ENCODE data around the gene UTP11.
"Not testable (repeated sequence)": the region's sequence is repeated elsewhere in the genome, so short reads cannot be mapped to it uniquely, and the experiment has no call there.

GRCh38 chr1:37975083-37975482, 37.5 kb upstream of the UTP11 start:
- TF ChIP-seq EZH2phosphoT487 (IDR thresholded peaks at IDR 0.05; ENCODE audit: low read depth), result not testable (repeated sequence)
- TF ChIP-seq CTCF (IDR thresholded peaks at IDR 0.05; ENCODE audit: low read depth, low read length), result peak; percentile 42

Data from OCI-LY3 (cell line).